ENCODE results near the gene ATP10D.
A peak's percentile ranks its signal among the peaks of the same experiment; 100 is the strongest.

ATP10D gene

DNA sequence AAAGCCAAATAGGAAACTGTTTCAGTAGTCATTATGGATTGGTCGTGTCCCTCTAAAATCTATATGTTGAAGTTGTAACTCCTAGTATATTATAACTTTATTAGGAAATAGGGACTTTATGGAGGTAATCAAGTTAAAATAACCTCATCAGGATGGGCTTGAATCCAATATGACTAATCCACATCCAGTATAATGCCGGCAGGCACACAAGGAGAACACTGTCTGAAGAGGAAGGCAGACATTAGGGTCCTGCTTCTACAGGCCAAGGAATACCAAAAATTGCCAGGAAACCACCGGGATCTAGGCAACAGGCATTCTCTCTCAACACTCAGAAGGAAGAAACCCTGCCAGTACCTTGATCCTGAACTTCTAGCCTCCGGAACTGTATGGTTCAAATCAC is 130.3 kb downstream of the ATP10D start:
- no peak for DNase-seq (ENCODE audit: insufficient read length, low spot score)
- no peak for FAIRE-seq
- TF ChIP-seq POLR2A (IDR thresholded peaks at IDR 0.05; ENCODE audit: low read depth, low read length), result no peak

DNA sequence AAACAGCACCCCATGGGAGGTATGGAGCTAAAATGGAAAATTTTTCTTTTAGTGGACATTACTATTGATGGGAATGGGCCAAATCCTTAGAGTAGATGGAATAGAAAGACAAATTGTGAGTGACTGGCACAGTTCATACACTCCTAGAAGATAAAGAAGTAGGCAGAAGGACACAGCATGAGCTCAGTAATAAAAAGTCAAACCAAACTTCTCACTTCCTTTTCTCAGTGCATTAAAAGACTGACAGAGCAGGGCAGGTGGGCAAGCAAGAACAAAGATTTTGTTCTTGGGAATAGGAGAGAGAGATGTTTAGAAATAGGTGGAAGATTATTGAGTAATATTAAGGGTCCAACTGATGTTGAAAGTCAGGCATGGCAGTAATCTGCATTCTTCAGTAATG is 132.5 kb downstream of the ATP10D start:
- DNase-seq (ENCODE audit: insufficient read length, low spot score), result no peak
- no peak for FAIRE-seq
- TF ChIP-seq POLR2A (IDR thresholded peaks at IDR 0.05; ENCODE audit: low read depth, low read length), result no peak

DNA sequence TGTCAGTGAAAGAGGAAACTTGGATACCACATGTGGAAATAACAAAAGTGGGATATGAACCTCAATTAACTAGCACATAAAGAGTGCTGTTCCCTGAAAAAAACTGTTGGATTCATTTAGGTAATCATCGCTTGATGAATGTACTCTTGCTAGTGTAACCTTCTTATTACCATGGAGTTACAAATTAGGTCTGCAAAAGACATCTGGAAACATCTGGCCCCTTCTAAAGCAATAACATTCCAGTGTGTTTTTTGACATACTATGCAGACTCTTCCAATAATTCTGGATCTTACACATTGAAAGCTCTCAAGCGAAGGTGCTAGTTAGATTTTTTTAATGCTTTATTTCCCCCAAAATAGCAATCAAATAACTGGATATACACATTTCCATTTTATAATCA is 134.6 kb downstream of the ATP10D start:
- no peak for DNase-seq (ENCODE audit: insufficient read length, low spot score)
- FAIRE-seq, result no peak
- no peak for TF ChIP-seq POLR2A (IDR thresholded peaks at IDR 0.05; ENCODE audit: low read depth, low read length)

DNA sequence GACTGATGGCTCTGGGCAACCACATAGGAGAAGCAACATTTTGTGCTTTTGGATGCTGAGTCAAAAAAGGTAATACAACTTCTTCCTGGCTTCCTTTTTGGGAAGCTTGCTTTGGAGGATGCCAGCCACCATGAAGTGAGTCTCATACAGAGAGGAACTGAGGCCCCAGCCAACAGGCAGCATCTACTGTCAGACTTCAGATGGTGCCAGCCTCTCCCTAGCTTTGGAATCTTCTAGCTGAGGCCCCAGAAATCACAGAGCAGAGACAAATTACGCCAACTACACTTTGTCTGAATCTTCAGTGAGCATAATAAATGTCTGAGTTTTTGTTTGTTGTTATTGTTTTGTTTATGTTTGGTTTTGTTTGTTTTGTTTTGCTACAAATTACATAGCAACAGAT is 136.1 kb downstream of the ATP10D start:
- no peak for TF ChIP-seq POLR2A (IDR thresholded peaks at IDR 0.05; ENCODE audit: low read depth, low read length)
- no peak for FAIRE-seq

DNA sequence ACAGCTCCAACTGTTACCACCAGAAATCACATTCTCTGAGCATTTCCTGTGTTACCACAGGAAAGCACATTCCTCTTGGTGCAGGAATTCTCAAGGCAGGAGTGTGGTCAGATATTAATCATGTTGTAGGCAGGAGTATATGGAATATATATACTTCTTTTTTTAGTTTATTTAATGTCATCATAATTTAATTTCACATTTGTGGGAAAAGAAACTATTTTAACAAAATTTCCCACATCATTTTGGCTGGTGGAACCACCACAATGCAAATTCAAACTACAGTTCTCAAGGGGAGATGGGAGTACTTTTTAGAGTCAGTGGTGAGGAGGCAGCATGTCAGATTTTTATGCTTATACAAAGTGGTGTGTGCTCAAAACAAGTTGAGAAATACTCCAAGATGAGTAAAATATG is 139.0 kb downstream of the ATP10D start:
- no peak for FAIRE-seq
- DNase-seq (ENCODE audit: insufficient read length, low spot score), result no peak
- no peak for TF ChIP-seq POLR2A (IDR thresholded peaks at IDR 0.05; ENCODE audit: low read depth, low read length)

More for the DNA sequence above, 136.1 kb downstream of the ATP10D start:
- no peak for DNase-seq (ENCODE audit: insufficient read length, low spot score)

DNA sequence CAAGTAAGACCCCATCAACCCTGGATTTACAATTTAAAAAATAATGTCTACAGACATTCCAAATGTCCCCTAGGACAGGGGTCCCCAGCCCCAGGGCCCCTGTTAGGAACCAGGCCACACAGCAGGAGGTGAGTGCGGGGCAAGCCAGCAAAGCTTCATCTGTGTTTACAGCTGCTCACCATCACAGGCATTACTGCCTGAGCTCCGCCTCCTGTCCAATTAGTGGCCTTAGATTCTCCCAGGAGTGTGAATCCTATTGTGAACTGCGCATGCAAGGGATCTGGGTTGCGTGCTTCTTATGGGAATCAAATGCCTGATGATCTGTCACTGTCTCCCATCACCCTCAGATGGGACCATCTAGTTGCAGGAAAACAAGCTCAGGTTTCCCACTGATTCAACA is 146.1 kb downstream of the ATP10D start:
- TF ChIP-seq POLR2A (IDR thresholded peaks at IDR 0.05; ENCODE audit: low read depth, low read length), result no peak
- no peak for DNase-seq (ENCODE audit: insufficient read length, low spot score)
- no peak for FAIRE-seq

DNA sequence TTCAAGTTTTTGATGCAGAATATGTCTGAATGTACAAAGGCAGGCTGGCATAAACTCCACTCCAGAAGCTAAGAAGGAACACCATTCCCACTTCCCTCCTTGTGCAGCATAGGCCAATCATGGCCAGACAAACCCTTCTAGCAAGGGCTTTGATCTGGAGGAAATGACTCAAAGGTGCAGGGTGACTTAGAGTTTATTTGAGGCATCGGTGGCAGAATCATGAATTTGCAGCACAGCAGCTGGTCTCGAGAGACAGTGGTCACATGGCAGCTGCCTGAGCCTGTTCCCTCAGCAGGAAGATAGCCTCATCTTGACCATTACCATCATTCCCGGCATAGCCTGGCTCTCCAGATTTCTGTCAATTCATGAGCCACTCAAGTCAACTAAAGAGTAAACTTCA is 154.5 kb downstream of the ATP10D start:
- TF ChIP-seq POLR2A (IDR thresholded peaks at IDR 0.05; ENCODE audit: low read depth, low read length), result no peak
- FAIRE-seq (peak; percentile 20), DNase-seq (ENCODE audit: insufficient read length, low spot score) (no peak)

DNA sequence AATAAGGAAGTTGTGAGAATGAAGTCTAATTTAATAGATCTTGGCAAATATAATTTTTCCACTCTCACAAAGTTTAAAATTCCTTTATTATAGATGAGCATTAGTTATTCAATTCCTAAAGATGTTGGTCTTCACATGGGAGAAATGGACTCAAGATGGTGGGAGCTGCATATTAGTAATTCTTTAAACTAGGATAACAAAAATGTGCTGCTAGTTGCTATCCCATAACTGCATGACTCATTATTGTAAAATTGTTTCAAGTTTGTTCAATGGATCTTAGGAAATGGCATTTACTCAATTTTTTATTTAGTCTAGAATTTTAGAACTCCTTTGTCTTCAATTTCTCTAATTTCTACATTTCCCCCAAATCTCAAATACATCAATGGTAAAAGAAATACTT is 155.8 kb downstream of the ATP10D start:
- FAIRE-seq, result no peak
- no peak for TF ChIP-seq POLR2A (IDR thresholded peaks at IDR 0.05; ENCODE audit: low read depth, low read length)
- no peak for DNase-seq (ENCODE audit: insufficient read length, low spot score)

DNA sequence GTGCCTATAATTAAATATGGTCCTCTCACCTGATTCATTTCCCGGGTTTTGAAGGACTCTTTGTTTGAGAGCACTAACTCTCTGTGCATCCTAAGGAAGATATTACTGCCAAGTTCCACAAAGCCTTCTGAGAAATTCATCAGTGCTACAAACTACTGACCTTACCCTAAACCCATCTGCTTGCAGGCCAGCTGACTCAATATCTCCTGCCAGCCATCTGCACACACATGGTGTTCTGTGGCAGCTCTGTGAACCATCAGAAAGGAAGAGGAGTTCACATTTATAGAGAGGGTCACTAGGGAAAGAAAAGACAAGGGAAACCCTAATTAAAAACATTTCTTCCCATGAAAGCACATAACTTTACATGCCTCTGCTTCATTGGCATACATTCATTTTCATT is 156.7 kb downstream of the ATP10D start:
- no peak for FAIRE-seq
- no peak for TF ChIP-seq POLR2A (IDR thresholded peaks at IDR 0.05; ENCODE audit: low read depth, low read length)
- no peak for DNase-seq (ENCODE audit: insufficient read length, low spot score)

DNA sequence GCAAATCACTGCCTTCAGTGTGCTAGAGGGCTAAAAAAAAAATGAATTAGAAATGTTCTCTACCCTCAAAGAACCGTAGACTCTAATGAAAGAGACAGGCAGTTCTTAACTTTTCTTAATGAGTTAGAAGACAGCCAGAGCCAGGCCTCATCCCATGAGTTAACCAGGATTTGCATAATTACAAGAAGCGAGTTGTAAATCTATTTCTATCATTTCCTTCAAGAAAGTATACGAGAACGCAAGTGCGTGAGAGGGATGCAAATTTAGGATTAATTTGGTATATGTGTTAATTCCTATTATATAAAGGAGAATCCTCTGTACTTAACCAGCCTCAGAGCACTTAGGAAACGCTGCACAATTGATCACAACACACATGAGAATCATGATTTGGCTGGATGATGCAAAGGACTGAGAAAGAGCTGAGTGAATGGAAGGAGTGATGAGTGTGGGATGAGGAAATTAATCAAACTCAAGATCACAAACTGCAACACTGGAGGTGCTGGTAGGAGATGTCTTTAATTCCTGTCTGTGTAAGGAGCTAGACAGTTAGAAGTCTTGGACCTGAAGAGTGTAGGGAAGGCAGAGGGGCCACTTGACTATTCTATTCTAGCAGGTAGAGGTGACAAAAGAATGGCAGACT is 157.2 kb downstream of the ATP10D start:
- FAIRE-seq (no peak), DNase-seq (ENCODE audit: insufficient read length, low spot score) (no peak)
- TF ChIP-seq POLR2A (IDR thresholded peaks at IDR 0.05; ENCODE audit: low read depth, low read length), result no peak
